ENCODE measurements around the gene ADD1. TPM values are rescaled to one million over a fixed set of nuclear protein-coding genes. Genes with fewer than 3 reads are reported as not detected.

Gene ADD1
- total and polyA plus RNA-seq, 2 experiments from 2014 or later = 230 to 274 TPM

DNA sequence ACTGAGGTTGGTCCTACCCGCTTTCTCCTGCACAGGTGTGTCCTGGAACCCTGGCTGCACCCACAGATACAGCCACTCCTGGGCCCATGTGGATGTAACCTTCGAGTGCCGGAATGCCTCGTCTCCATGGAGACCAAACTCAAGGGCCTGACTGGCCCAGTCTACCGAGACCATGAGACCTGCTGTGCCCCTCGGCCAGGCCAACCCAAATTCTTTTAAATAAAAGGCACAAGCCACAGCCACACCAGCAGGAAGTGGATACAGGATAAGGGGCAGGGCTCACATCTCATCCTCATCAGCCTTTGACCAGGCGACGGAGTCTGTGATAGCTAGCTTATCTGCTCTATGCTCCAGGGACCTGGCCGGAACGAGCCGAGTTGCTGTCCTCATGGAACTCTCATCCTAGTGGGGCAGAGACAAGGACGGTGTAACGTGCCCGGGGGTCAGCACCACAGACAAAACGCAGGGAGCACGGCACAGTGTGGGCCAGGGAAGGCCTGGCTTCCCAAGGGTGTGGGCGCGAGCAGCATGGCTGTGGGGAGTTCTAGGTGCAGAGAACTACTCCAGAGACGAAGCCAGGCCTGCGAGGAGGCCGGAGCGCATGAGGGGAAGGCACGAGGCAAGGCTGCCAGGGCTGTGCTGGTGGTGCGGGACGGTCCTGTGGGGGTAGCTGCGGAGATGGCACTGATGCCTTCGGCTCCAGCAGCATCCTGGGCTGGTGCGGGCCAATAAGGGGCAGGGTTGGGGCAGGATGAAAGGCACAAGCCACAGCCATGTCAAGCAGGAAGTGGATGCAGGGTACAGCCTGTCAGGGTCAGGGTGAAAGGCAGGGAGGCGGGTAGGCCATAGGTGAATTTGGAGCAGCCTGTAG is 96.9 kb downstream of the ADD1 start:
- H3K36me3 ChIP-seq = peaks cover 59% of the 10 kb centered on the region
- DNase-seq (ENCODE audit: low read depth in 1 of 2, low spot score in 1 of 2) = no peak
- no peaks in the 10 kb centered on the region for H3K9me3 ChIP-seq (ENCODE audit: low read depth)
- peaks cover 4% of the 10 kb centered on the region for H3K4me1 ChIP-seq (ENCODE audit: low read depth)
- H3K27me3 ChIP-seq = no peaks in the 10 kb centered on the region
- no peak overlapping the region for H3K4me3 ChIP-seq
- TF ChIP-seq, protein P1, sequence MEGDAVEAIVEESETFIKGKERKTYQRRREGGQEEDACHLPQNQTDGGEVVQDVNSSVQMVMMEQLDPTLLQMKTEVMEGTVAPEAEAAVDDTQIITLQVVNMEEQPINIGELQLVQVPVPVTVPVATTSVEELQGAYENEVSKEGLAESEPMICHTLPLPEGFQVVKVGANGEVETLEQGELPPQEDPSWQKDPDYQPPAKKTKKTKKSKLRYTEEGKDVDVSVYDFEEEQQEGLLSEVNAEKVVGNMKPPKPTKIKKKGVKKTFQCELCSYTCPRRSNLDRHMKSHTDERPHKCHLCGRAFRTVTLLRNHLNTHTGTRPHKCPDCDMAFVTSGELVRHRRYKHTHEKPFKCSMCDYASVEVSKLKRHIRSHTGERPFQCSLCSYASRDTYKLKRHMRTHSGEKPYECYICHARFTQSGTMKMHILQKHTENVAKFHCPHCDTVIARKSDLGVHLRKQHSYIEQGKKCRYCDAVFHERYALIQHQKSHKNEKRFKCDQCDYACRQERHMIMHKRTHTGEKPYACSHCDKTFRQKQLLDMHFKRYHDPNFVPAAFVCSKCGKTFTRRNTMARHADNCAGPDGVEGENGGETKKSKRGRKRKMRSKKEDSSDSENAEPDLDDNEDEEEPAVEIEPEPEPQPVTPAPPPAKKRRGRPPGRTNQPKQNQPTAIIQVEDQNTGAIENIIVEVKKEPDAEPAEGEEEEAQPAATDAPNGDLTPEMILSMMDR (IDR thresholded peaks at IDR 0.05; ENCODE audit: low read depth, low read length) = no peak
- no peak overlapping the region for H3K27ac ChIP-seq

DNA sequence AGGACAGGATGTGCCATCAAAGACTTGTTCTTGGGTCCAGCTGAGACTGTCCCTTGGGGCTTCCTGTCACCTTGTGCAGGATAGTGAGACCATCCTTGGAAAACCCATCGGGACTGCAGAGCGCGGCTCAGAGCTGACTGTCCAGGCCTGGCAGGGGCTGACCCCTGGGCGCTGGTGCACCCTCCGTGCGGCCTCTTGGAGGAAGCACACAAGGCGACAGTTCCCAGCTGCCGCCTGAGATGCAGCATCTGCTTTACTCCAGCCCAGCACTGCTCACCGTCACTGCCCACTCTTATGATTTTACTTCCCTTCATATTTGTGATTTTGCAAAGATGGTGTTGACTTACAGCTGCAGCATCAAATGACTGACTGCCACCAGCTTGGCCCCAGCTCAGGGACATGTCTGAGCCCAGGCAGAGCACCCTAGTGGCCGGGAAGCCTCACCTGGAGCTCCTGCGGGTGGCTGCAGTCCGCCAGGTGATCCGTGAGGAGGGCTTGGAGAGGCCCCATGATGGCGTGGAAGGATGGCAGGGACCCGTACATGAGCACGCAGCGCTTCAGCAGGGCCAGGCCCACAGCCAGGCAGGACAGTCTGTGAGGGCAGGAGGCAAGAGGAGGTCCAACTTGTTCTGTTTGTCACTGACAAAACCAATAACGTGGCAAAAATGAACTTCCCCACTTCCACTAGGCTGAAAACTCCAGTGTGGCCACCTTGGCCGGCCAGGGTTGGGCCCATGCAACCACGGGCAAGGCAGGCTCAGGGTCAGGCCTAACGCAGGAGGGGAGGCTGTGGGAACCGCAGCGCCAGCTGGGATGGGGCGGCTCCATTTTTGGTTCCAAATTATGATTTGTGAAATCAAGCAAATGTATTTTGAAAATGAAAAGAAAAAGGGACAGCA is 97.7 kb downstream of the ADD1 start:
- Histone ChIP-seq H3K27ac (no peak overlapping the region), H3K27me3 (no peaks in the 10 kb centered on the region), H3K4me1 (ENCODE audit: low read depth) (no peaks in the 10 kb centered on the region), H3K4me3 (no peak overlapping the region), H3K36me3 (peaks cover 64% of the 10 kb centered on the region), H3K9me3 (ENCODE audit: low read depth) (no peaks in the 10 kb centered on the region)
- DNase-seq (ENCODE audit: low read depth in 1 of 2, low spot score in 1 of 2) = no peak
- TF ChIP-seq, protein P1 (IDR thresholded peaks at IDR 0.05; ENCODE audit: low read depth, low read length) = no peak

DNA sequence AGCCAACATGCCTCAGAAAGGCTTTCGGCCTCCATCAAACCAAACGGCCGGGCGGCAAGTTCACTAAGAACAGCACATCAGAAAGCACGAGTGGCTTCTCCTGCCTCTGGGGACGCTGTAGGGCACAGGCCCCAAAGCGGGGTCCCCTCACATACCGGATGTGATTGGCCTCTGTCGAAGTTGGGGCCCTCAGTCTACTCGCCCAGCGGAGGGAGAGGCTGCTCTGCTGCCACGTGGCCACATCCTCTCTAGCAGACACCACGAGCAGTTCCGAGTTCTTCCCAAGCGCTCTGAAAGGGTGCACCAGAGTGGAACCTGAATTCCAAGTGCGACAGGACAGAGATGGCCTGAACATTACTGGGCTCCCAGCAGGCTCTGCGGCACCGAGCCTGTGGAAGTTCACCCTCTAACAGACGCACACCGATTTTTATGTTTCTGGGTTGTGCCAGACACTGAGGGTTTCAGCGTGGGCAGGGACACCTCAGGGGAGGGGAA is 98.4 kb downstream of the ADD1 start:
- Histone ChIP-seq H3K4me1 (ENCODE audit: low read depth) (no peaks in the 10 kb centered on the region), H3K9me3 (ENCODE audit: low read depth) (no peaks in the 10 kb centered on the region), H3K27ac (no peak overlapping the region), H3K36me3 (peaks cover 70% of the 10 kb centered on the region), H3K27me3 (no peaks in the 10 kb centered on the region), H3K4me3 (no peak overlapping the region)
- TF ChIP-seq, protein P1 (IDR thresholded peaks at IDR 0.05; ENCODE audit: low read depth, low read length) = no peak
- DNase-seq (ENCODE audit: low read depth in 1 of 2, low spot score in 1 of 2) = no peak

DNA sequence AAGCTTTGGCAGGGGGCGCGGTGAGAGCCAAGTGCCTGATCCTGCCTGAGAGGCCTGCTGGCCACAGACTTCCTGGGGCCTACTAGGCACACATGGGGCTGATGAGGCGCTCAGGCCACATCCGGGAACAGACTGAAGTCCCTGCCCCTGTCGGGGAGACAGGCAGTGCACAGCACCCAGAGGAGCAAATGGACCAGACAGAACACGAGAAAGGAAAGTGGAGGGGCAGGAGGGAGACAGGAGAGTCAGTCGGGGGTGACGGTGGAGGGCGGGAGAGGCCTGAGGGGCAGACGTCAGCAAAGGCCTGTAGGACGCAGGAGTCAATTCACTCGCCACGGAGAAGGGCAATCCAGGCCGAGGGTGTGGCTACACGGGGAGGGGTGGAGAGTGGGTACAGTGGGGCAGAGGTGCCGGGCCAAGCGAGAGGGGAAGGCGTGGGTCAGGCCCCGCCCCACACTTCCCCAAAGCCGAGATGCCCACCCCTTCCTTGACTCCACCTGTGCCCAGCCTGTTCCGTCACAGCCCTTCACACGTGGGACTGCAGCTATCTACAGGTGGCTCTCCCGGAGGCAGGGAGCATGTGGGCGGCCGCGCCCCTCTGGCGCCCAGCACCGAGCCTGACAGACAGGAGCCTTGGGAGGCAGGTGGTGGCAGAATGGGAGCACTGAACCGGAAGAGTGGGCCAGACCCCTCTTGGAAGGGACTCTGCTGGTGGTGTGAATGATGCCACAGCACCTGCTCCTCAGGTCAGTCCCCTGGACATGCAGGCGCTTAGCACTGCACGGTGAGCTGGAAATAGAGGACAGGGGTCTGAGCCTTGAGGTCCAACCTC is 99.1 kb downstream of the ADD1 start:
- Histone ChIP-seq H3K36me3 (peaks cover 77% of the 10 kb centered on the region), H3K4me1 (ENCODE audit: low read depth) (no peaks in the 10 kb centered on the region), H3K9me3 (ENCODE audit: low read depth) (no peaks in the 10 kb centered on the region), H3K27ac (no peak overlapping the region), H3K27me3 (no peaks in the 10 kb centered on the region), H3K4me3 (no peak overlapping the region)
- TF ChIP-seq, protein P1 (IDR thresholded peaks at IDR 0.05; ENCODE audit: low read depth, low read length) = no peak
- DNase-seq (ENCODE audit: low read depth in 1 of 2, low spot score in 1 of 2) = no peak
